GM06990 (cell line): Measurements from ENCODE around the gene SYNDIG1.

Experiments used
- DNase-seq: peaks from one replicate; pipeline ENCODE4 v3.0.0-alpha.2; 2011; ENCODE audit not compliant: insufficient read length; ENCODE audit errors: extremely low read depth
- H3K27me3 ChIP-seq: replicated peaks from 2 replicates; pipeline ENCODE4 v1.6.0; 2011; ENCODE audit warnings: low read length; ENCODE audit not compliant: control insufficient read depth, insufficient read depth
- H3K36me3 ChIP-seq: 2 replicates; pipeline ENCODE4 v1.5.1; 2011; ENCODE audit warnings: low read length; ENCODE audit not compliant: control insufficient read depth, insufficient read depth
- H3K4me3 ChIP-seq: replicated peaks from 2 replicates; pipeline ENCODE4 v1.5.1; 2011; ENCODE audit warnings: low read depth, mild to moderate bottlenecking, control low read depth, low read length
- TF ChIP-seq, protein P1 (sequence below): IDR thresholded peaks from 2 replicates; pipeline ENCODE4 v1.5.1; 2011; ENCODE audit warnings: low read length, control low read depth, mild to moderate bottlenecking, inconsistent platforms; ENCODE audit not compliant: insufficient read depth, poor library complexity, severe bottlenecking

SYNDIG1 gene

DNA sequence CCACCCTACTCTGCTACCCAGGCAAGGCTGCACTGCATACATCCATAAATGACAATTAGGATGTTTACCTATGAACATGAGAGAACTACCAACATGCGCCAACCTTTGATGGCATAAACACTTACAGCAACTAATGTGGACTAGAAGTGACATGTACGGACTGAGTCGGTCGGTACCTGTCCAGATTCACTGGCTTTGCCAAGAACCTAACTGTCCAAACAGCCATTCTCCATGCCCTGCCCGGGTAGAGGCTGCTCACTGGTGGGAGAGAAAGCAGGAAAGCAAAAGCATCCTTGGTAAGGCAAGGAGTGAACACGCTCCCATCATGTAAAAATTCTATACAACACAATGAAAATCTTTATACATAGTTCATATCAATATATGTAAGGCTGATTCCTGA lies 30.0 kb downstream of the SYNDIG1 start:
- no peaks in the 10 kb centered on the region; the same call in 1 of the 2 replicates for H3K27me3 ChIP-seq
- TF ChIP-seq, protein P1, sequence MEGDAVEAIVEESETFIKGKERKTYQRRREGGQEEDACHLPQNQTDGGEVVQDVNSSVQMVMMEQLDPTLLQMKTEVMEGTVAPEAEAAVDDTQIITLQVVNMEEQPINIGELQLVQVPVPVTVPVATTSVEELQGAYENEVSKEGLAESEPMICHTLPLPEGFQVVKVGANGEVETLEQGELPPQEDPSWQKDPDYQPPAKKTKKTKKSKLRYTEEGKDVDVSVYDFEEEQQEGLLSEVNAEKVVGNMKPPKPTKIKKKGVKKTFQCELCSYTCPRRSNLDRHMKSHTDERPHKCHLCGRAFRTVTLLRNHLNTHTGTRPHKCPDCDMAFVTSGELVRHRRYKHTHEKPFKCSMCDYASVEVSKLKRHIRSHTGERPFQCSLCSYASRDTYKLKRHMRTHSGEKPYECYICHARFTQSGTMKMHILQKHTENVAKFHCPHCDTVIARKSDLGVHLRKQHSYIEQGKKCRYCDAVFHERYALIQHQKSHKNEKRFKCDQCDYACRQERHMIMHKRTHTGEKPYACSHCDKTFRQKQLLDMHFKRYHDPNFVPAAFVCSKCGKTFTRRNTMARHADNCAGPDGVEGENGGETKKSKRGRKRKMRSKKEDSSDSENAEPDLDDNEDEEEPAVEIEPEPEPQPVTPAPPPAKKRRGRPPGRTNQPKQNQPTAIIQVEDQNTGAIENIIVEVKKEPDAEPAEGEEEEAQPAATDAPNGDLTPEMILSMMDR, result no peak
- no peak overlapping the region for H3K4me3 ChIP-seq
- DNase-seq, result no peak
- H3K36me3 ChIP-seq, result no peaks in the 10 kb centered on the region

DNA sequence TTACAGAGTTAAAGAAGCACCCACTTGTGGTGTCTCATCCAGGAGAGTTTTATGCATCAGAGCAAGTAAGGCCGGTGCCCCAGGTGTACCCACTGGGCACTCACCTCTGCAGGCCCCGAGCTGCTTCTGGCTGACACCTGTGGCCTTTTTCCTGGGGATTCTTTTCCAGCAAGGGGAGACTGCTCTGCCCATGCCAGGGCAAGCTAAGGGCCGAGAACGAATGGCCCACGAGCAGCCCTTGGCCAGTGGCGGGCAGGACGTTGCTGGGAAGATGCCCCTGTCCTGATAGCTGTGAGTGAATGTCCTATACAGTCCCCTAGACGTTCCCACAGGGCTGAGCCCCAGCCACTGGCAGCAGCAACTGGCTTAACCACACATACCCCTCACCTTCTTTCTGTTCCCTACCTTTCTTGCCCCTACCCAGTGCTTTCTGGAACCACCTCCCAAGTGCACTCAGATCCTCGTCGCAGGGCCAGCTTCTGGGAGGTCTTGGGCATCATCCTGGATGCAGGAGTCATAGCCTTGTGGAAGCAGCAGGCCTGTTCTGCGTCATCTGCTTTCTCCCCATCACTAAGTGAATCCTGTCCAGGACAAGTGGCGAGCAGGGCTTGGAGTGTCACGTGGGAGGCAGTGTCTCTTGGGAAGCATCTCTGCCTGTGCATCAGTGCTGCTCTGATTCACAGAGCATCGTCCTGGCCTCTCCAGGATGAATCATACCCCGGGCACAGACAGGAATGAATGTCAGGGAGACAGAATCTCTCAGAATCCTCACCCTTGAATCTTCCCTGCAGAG lies 32.5 kb downstream of the SYNDIG1 start:
- H3K27me3 ChIP-seq, result no peaks in the 10 kb centered on the region; the same call in 1 of the 2 replicates
- TF ChIP-seq, protein P1, result no peak
- no peaks in the 10 kb centered on the region for H3K36me3 ChIP-seq
- DNase-seq, result no peak
- no peak overlapping the region for H3K4me3 ChIP-seq

DNA sequence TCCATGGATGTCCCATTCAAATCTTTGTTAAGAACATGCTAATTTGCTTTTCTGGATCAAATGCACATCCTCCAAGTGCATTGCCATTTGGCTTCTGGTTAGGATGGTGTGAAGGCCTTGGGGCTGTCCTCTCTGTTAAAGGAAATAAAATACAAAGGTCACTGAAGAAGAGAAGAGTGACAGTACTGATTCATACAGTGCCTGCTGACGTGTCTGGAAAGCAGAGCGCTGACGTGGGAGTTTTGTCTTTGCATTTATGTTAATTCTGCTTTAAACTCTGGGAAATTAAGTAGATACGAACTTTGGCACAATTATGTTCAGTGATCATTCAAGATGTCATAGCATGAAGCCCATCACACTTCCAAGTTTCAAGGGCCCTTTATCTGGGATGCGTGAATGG lies 33.2 kb downstream of the SYNDIG1 start:
- TF ChIP-seq, protein P1, result no peak
- no peak overlapping the region for H3K4me3 ChIP-seq
- H3K36me3 ChIP-seq, result no peaks in the 10 kb centered on the region
- H3K27me3 ChIP-seq, result no peaks in the 10 kb centered on the region; the same call in 1 of the 2 replicates
- DNase-seq, result no peak

DNA sequence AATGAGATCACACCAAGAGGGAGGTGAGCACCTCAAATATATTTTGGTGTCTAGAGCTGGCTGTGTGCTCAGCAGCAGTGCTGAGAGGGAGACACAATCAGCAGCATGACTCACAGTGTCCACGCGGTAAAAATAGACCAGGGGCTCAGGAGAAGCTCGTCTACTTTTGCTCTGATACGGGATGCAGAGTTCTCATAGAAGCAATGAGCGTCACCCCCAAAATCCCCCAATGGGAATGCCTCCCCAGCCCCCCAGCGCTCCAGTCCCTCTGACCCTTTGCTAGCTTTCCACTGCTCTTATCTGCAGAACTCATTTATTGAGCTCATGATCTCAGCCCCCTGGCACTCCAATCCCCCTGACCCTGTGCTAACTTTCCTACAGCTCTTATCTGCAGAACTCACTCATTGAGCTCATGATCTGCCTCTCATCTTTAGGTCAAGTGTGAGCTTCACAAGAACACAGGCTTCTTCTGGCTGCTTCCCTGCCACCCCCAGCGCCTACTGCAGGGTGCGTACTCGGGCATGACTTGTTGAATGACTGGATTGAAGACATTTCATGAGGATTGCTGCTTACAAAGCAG lies 34.0 kb downstream of the SYNDIG1 start:
- TF ChIP-seq, protein P1, result no peak
- Histone ChIP-seq H3K27me3 (no peaks in the 10 kb centered on the region; the same call in 1 of the 2 replicates), H3K4me3 (no peak overlapping the region), H3K36me3 (no peaks in the 10 kb centered on the region)
- no peak for DNase-seq

DNA sequence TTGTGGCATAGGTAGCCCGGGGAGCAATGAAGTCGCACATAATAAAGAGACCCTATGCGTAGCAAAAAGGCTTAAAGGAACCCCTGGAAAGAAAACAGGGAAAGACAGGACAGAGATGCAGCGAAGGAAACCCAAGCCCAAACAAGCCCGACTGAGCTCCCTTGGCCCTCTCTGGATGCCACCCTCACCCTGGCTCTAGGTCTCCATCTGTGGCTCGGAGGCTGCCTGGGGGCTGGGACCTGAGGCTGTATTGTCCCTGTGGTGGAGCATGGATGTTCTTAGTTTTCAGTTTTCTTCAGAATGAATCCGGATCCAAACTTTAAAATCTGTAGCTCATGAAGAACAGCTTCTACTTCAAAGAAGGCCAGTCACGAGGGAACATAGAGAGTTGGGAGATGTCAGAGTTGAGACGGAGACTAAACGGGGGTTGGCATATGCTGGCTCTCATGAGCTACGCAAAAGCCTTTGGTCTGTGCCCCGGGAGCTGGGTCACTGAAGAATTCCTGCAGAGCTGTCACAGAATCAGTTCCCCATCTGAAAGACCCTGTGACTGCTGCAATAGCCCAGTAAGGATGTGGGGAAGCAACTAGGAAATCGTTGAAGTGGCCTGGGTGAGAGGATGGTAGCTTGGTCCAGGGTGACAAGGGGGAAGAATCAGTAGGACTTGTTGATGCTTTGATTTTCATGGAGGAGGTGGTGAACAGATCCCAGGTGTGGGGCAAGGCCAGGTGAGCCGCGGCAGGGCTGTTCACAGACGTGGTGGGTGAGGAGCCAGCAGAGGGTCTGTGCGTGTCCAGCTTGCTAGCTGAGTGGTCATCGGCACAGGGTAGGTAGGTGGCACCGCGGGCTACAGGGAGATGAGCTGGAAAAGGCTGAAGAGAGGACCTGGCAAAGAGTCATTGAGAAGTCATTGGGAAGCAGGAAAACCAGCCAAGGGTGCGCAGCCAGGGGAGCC lies 35.2 kb downstream of the SYNDIG1 start:
- Histone ChIP-seq H3K4me3 (no peak overlapping the region), H3K27me3 (no peaks in the 10 kb centered on the region; the same call in 1 of the 2 replicates), H3K36me3 (no peaks in the 10 kb centered on the region)
- no peak for DNase-seq
- TF ChIP-seq, protein P1, result no peak
